Measurements from ENCODE around the gene KLHDC10. TPM values are rescaled to one million over a fixed set of nuclear protein-coding genes. Genes with fewer than 3 reads are reported as not detected.
"Not testable (repeated sequence)": the region's sequence is repeated elsewhere in the genome, so short reads cannot be mapped to it uniquely, and the experiment has no call there.

KLHDC10 gene
- total and polyA plus RNA-seq, 2 donors (not counting 1 experiment from before 2014, with no cell fraction given) = 7.1 to 25.7 TPM

- ATAC-seq (ENCODE audit: low read depth) (no peak), DNase-seq (no peak)
- Histone ChIP-seq H3K4me1 (ENCODE audit: control insufficient read depth in 2 of 2, insufficient read depth in 2 of 2, low read length in 2 of 2) (no peaks in the 10 kb centered on the region), H3K36me3 (replicated peaks in 1 of 2; ENCODE audit: control extremely low read depth in 1 of 2, control insufficient read depth in 1 of 2, extremely low read depth in 1 of 2, insufficient read depth in 2 of 2, low read length in 1 of 2) (no peaks in the 10 kb centered on the region), H3K4me3 (ENCODE audit: control extremely low read depth in 1 of 5, extremely low read depth in 1 of 5, insufficient read depth in 1 of 5, low read depth in 2 of 5, low read length in 4 of 5) (no peak overlapping the region), H3K79me2 (ENCODE audit: control insufficient read depth, insufficient read depth, low read length) (no peaks in the 10 kb centered on the region), H2AFZ (ENCODE audit: insufficient read depth, low read depth, low read length, poor library complexity, severe bottlenecking) (no peak overlapping the region), H3K27ac (ENCODE audit: low read length in 2 of 2) (no peak overlapping the region), H3K9me3 (ENCODE audit: control extremely low read depth in 1 of 3, control insufficient read depth in 2 of 3, insufficient read depth in 1 of 3, low read length in 2 of 3) (no peaks in the 10 kb centered on the region), H3K4me2 (replicated peaks; ENCODE audit: low read depth, low read length, poor library complexity, severe bottlenecking) (no peak overlapping the region), H4K20me1 (ENCODE audit: control insufficient read depth, insufficient read depth, low read length, poor library complexity, severe bottlenecking) (no peaks in the 10 kb centered on the region), H3K9ac (ENCODE audit: low read length) (no peak overlapping the region), H3K27me3 (replicated peaks in 1 of 4; ENCODE audit: control extremely low read depth in 1 of 4, control insufficient read depth in 3 of 4, insufficient read depth in 4 of 4, low read length in 3 of 4) (peaks cover 0 to 4% (median 0%) of the 10 kb centered on the region in 4 experiments)
- WGBS (ENCODE audit: insufficient coverage) = no CpG with 5 or more reads among the region's 1 CpG
- Mint-ChIP-seq H3K27ac (no peak overlapping the region), H3K4me1 (no peaks in the 10 kb centered on the region), H3K4me3 (no peak overlapping the region), H3K27me3 (peaks cover 4% of the 10 kb centered on the region), H3K9me3 (ENCODE audit: insufficient read depth) (no peaks in the 10 kb centered on the region)
- ChIA-PET POLR2A (no interaction called here), CTCF (interaction anchor here (0.7 to 2.7 kb wide), 5 partner anchors 11 to 769 kb away, joined by 3 to 16 read pairs (median 6); partner anchors contain the start of gene ZC3HC1)
- TF ChIP-seq CTCF (IDR thresholded peaks at IDR 0.05) (no peak), EZH2 (IDR thresholded peaks at IDR 0.05; ENCODE audit: borderline replicate concordance, insufficient read depth, low read depth, low read length, poor library complexity, severe bottlenecking) (no peak)
- intact Hi-C loops (cut with micrococcal nuclease) = loop anchor here (2.0 kb wide), 1 partner anchor 697 kb away; no protein-coding TSS in a partner anchor
Measured at GRCh38 chr7:130062246-130062645, 8.1 kb upstream of the KLHDC10 start.

- Histone ChIP-seq H3K27me3 (replicated peaks in 1 of 4; ENCODE audit: control extremely low read depth in 1 of 4, control insufficient read depth in 3 of 4, insufficient read depth in 4 of 4, low read length in 3 of 4) (peaks cover 0 to 4% (median 0%) of the 10 kb centered on the region in 4 experiments), H3K9ac (ENCODE audit: low read length) (no peak overlapping the region), H3K36me3 (replicated peaks in 1 of 2; ENCODE audit: control extremely low read depth in 1 of 2, control insufficient read depth in 1 of 2, extremely low read depth in 1 of 2, insufficient read depth in 2 of 2, low read length in 1 of 2) (no peaks in the 10 kb centered on the region), H3K4me3 (ENCODE audit: control extremely low read depth in 1 of 5, extremely low read depth in 1 of 5, insufficient read depth in 1 of 5, low read depth in 2 of 5, low read length in 4 of 5) (no peak overlapping the region), H3K4me1 (ENCODE audit: control insufficient read depth in 2 of 2, insufficient read depth in 2 of 2, low read length in 2 of 2) (no peaks in the 10 kb centered on the region), H2AFZ (ENCODE audit: insufficient read depth, low read depth, low read length, poor library complexity, severe bottlenecking) (no peak overlapping the region), H3K4me2 (replicated peaks; ENCODE audit: low read depth, low read length, poor library complexity, severe bottlenecking) (no peak overlapping the region), H3K79me2 (ENCODE audit: control insufficient read depth, insufficient read depth, low read length) (no peaks in the 10 kb centered on the region), H3K27ac (ENCODE audit: low read length in 2 of 2) (no peak overlapping the region), H3K9me3 (ENCODE audit: control extremely low read depth in 1 of 3, control insufficient read depth in 2 of 3, insufficient read depth in 1 of 3, low read length in 2 of 3) (no peaks in the 10 kb centered on the region), H4K20me1 (ENCODE audit: control insufficient read depth, insufficient read depth, low read length, poor library complexity, severe bottlenecking) (no peaks in the 10 kb centered on the region)
- ATAC-seq (ENCODE audit: low read depth) (peak; percentile 36), DNase-seq (peak; percentile 68)
- H3K27me3 Mint-ChIP-seq = peaks cover 4% of the 10 kb centered on the region
- no peak overlapping the region for H3K27ac Mint-ChIP-seq
- intact Hi-C loops (cut with micrococcal nuclease) = loop anchor here (1.0 to 2.0 kb wide), 2 partner anchors 696 to 769 kb away; no protein-coding TSS in a partner anchor
- CTCF ChIA-PET = interaction anchor here (0.6 to 2.7 kb wide), 11 partner anchors 11 to 1240 kb away, joined by 3 to 16 read pairs (median 3); partner anchors contain the start of gene ZC3HC1
- H3K4me1 Mint-ChIP-seq = no peaks in the 10 kb centered on the region
- WGBS (ENCODE audit: insufficient coverage) = 18% methylated on average over 1 of the region's 2 CpGs
- POLR2A ChIA-PET = no interaction called here
- TF ChIP-seq EZH2 (IDR thresholded peaks at IDR 0.05; ENCODE audit: borderline replicate concordance, insufficient read depth, low read depth, low read length, poor library complexity, severe bottlenecking) = no peak
- TF ChIP-seq CTCF (IDR thresholded peaks at IDR 0.05) = peak; percentile 75
- H3K9me3 Mint-ChIP-seq (ENCODE audit: insufficient read depth) = no peaks in the 10 kb centered on the region
- no peak overlapping the region for H3K4me3 Mint-ChIP-seq
Measured at GRCh38 chr7:130063036-130063435, 7.3 kb upstream of the KLHDC10 start.

GRCh38 chr7:130064580-130064926, 5.8 kb upstream of the KLHDC10 start:
- H3K27me3 ChIP-seq (replicated peaks in 1 of 4; ENCODE audit: control extremely low read depth in 1 of 4, control insufficient read depth in 3 of 4, insufficient read depth in 4 of 4, low read length in 3 of 4); H3K4me1 ChIP-seq (ENCODE audit: control insufficient read depth in 2 of 2, insufficient read depth in 2 of 2, low read length in 2 of 2); H2AFZ ChIP-seq (ENCODE audit: insufficient read depth, low read depth, low read length, poor library complexity, severe bottlenecking); H3K27me3 Mint-ChIP-seq; H3K27ac ChIP-seq (ENCODE audit: low read length in 2 of 2); H4K20me1 ChIP-seq (ENCODE audit: control insufficient read depth, insufficient read depth, low read length, poor library complexity, severe bottlenecking); intact Hi-C loops (cut with micrococcal nuclease); H3K79me2 ChIP-seq (ENCODE audit: control insufficient read depth, insufficient read depth, low read length); ATAC-seq (ENCODE audit: low read depth); H3K4me3 ChIP-seq (ENCODE audit: control extremely low read depth in 1 of 5, extremely low read depth in 1 of 5, insufficient read depth in 1 of 5, low read depth in 2 of 5, low read length in 4 of 5); POLR2A ChIA-PET; DNase-seq; H3K9me3 ChIP-seq (ENCODE audit: control extremely low read depth in 1 of 3, control insufficient read depth in 2 of 3, insufficient read depth in 1 of 3, low read length in 2 of 3); H3K36me3 ChIP-seq (replicated peaks in 1 of 2; ENCODE audit: control extremely low read depth in 1 of 2, control insufficient read depth in 1 of 2, extremely low read depth in 1 of 2, insufficient read depth in 2 of 2, low read length in 1 of 2); H3K4me1 Mint-ChIP-seq; H3K27ac Mint-ChIP-seq; H3K9me3 Mint-ChIP-seq (ENCODE audit: insufficient read depth); H3K9ac ChIP-seq (ENCODE audit: low read length); H3K4me3 Mint-ChIP-seq; H3K4me2 ChIP-seq (replicated peaks; ENCODE audit: low read depth, low read length, poor library complexity, severe bottlenecking): not testable (repeated sequence)
- CTCF ChIA-PET = interaction anchor here (2.7 kb wide), 1 partner anchor 766 kb away, joined by 16 read pairs; no protein-coding TSS in a partner anchor
- 89% methylated on average over 3 of the region's 6 CpGs for WGBS (ENCODE audit: insufficient coverage)

All from B cell (primary cell).